ENCODE results near the gene ERN1. TPM values are rescaled to one million over a fixed set of nuclear protein-coding genes. Genes with fewer than 3 reads are reported as not detected.

The ERN1 gene
- total RNA-seq, 2 donors from 2014 or later, result 63.3 to 77.1 TPM

DNA sequence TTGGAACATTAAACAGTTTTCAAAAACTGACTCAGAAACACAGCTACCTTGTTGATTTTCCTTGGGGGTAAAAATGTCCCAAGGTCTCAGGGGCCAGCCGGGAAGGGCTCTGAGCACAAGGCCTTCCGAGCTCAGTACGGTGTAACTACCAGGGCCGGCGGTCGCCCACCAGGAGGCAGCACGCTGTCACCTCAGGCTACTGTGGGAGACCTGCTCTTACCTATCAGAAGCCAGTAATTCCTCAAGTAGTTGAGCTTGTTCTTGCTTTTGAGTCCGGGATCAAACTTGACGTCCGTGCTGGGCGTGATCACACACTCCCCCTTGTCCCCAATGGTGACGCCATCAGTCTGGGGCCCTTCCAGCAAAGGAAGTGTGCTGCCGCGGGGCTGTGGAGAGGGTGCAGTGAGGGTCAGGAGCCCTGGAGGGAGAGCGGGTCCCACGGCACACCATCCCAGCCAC, 66.1 kb downstream of the ERN1 start:
- peak; percentile 39 to 81 (median 66) for TF ChIP-seq CTCF (IDR thresholded peaks at IDR 0.05)
- TF ChIP-seq POLR2A (IDR thresholded peaks at IDR 0.05), result peak in 2 of 3 donors; percentile 15 to 33
- 26 to 27% methylated on average over 11 to 16 of the region's 16 CpGs for WGBS, 2 donors
- ATAC-seq (peak; percentile 83), DNase-seq (peak; percentile 82 to 87 (median 84))
- H3K27ac ChIP-seq, result peak overlapping the region; percentile 50 to 84 (median 60)
- no peak overlapping the region for H3K4me3 ChIP-seq
- peaks cover 6 to 24% of the 10 kb centered on the region in 2 donors for H3K36me3 ChIP-seq (replicated peaks in 1 of 2; ENCODE audit: insufficient read depth in 1 of 2, low read depth in 2 of 2)
- H3K9me3 ChIP-seq, result no peaks in the 10 kb centered on the region
- H3K4me1 ChIP-seq, result peaks cover 47% of the 10 kb centered on the region
- intact Hi-C loops (cut with DNase I), result loop anchor here (5.0 kb wide), 1 partner anchor 59 kb away; no protein-coding TSS in a partner anchor
- H3K27me3 ChIP-seq, result no peaks in the 10 kb centered on the region

DNA sequence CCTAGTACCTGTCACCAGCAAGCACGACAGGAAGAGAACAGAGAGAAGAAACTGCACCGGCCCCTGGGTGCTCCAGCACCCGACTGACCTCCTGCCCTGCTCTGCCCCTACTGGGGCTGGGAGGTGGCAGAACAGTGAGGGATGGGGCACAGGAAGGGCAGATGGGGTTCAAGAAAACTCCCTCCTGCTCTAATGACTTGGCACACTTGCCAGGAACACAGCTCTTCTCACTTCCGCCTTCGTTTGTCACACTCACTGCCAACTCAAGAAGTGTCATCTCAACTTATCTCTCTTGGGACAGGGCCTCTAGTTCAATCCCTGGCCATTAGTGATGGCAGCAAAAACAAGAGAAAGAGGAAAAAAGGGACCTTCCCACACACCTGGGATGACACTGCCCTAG, 66.9 kb downstream of the ERN1 start:
- Histone ChIP-seq H3K36me3 (replicated peaks in 1 of 2; ENCODE audit: insufficient read depth in 1 of 2, low read depth in 2 of 2) (peaks cover 0 to 18% of the 10 kb centered on the region in 2 donors), H3K27me3 (no peaks in the 10 kb centered on the region), H3K4me1 (peaks cover 54% of the 10 kb centered on the region), H3K27ac (peak overlapping the region in 3 of 4 donors; percentile 41 to 84 (median 63)), H3K9me3 (no peaks in the 10 kb centered on the region), H3K4me3 (no peak overlapping the region)
- intact Hi-C loops (cut with DNase I), result loop anchor here (5.0 kb wide), 1 partner anchor 59 kb away; no protein-coding TSS in a partner anchor
- no peak for DNase-seq
- 49 to 67% methylated on average over 5 of the region's 5 CpGs for WGBS, 2 donors
- no peak for TF ChIP-seq POLR2A (IDR thresholded peaks at IDR 0.05)
- TF ChIP-seq CTCF (IDR thresholded peaks at IDR 0.05), result no peak
- ATAC-seq, result no peak

DNA sequence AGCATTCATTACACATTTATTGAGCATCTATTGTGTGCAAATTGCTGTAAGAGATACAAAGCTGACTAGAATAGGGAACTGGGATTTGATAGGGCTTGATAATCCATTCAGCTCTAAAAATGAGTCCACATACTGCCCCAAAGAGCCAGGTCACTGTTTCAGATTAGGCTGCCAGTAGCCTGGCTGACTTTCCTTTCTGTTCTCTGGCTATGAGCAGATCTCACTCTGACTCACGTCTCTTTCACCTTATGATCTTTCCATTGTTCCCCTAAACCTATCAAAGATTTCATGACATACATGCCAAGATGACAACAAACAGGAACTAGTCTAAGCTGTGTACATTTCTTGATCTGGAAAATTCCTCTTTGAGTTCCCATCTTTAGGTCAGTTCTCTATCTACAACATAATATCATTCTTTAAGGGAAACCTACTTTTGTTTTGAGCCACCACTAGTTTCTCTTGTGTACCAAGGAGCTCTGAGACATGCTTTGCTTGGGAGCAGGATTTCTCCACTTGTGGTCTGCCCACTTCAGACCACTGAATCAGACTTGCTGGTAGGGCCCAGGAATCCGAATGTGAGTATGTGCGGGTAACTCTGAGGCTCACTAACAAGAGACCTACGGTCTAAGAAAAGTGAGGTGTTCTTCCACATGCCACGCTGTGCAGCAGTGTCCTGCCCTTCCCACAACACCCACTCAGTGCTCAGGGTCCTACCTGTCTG, 68.6 kb downstream of the ERN1 start:
- intact Hi-C loops (cut with DNase I), result loop anchor here (5.0 kb wide), 1 partner anchor 61 kb away; no protein-coding TSS in a partner anchor
- no peak for TF ChIP-seq CTCF (IDR thresholded peaks at IDR 0.05)
- 67 to 74% methylated on average over 5 of the region's 5 CpGs for WGBS, 2 donors
- ATAC-seq, result no peak
- Histone ChIP-seq H3K27me3 (no peaks in the 10 kb centered on the region), H3K36me3 (replicated peaks in 1 of 2; ENCODE audit: insufficient read depth in 1 of 2, low read depth in 2 of 2) (peaks cover 0 to 9% of the 10 kb centered on the region in 2 donors), H3K9me3 (no peaks in the 10 kb centered on the region), H3K27ac (peak overlapping the region in 3 of 4 donors; percentile 6 to 57 (median 12)), H3K4me3 (no peak overlapping the region), H3K4me1 (peaks cover 72% of the 10 kb centered on the region)
- DNase-seq, result no peak

DNA sequence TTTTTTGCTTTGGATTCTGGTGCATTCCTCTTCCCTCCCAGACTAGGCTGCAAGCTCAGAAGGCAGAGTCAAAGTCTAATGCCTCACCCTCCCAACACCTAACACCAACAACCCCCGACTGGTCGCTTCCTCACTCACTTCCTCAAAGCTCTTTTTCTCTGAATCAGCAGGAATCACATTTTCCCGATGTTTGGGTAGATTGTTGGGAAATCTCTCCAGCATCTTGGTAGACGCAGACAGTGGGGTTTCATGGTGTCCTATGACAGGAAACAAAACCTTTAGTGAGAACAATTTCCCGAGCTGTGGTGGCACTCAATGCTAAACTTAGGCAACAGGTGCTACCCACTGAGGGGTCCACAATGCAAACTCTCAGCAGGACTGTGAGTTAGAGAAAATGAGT, 69.6 kb downstream of the ERN1 start:
- Histone ChIP-seq H3K9me3 (no peaks in the 10 kb centered on the region), H3K27ac (peak overlapping the region in 3 of 4 donors; percentile 66 to 85 (median 66)), H3K27me3 (no peaks in the 10 kb centered on the region), H3K4me3 (no peak overlapping the region), H3K4me1 (peaks cover 82% of the 10 kb centered on the region), H3K36me3 (replicated peaks in 1 of 2; ENCODE audit: insufficient read depth in 1 of 2, low read depth in 2 of 2) (peaks cover 0 to 1% of the 10 kb centered on the region in 2 donors)
- DNase-seq (no peak), ATAC-seq (no peak)
- TF ChIP-seq POLR2A (IDR thresholded peaks at IDR 0.05) (no peak), CTCF (IDR thresholded peaks at IDR 0.05) (no peak)
- 72 to 95% methylated on average over 5 of the region's 5 CpGs for WGBS, 2 donors
- intact Hi-C loops (cut with DNase I), result loop anchor here (5.0 kb wide), 1 partner anchor 62 kb away; no protein-coding TSS in a partner anchor

All from body of pancreas (tissue), 4 donors.